Activated T-cell treated with anti-CD3 and anti-CD28 coated beads, Interleukin-2, amount 50 U/mL, for 72 hours (primary cell): ENCODE data around the gene SEMA4C. TPM values are rescaled to one million over a fixed set of nuclear protein-coding genes. Genes with fewer than 3 reads are reported as not detected.

Source experiments
- ATAC-seq, 2 donors: fragments of 150-1000 bp; cut with Tn5 transposase; replicated peaks in 1 of 2; 2 replicates each; pipeline ENCODE4 v1.10.0; 2021; ENCODE audit warnings: moderate library complexity in 2 of 2, mild to moderate bottlenecking in 1 of 2
- DNase-seq, 2 donors: peaks; one replicate each; pipeline ENCODE4 v3.0.0; 2021 to 2022; ENCODE audit warnings: mixed read lengths in 1 of 2
- H3K27ac Mint-ChIP-seq: one replicate; pipeline ENCODE4 v1.8.0; 2022; ENCODE audit warnings: mild to moderate bottlenecking, moderate library complexity, mixed read lengths
- H3K27me3 Mint-ChIP-seq: one replicate; pipeline ENCODE4 v1.8.0; 2022; ENCODE audit warnings: low read depth, mixed read lengths
- H3K36me3 Mint-ChIP-seq, 2 donors: one replicate each; pipeline ENCODE4 v1.8.0; 2022; ENCODE audit warnings: mixed read lengths in 2 of 2, mild to moderate bottlenecking in 1 of 2; ENCODE audit not compliant: insufficient read depth in 2 of 2
- H3K4me1 Mint-ChIP-seq: one replicate; pipeline ENCODE4 v1.8.0; 2022; ENCODE audit warnings: low read depth, mixed read lengths
- H3K4me3 Mint-ChIP-seq, 2 donors: one replicate each; pipeline ENCODE4 v1.8.0; 2022; ENCODE audit warnings: mild to moderate bottlenecking in 2 of 2, mixed read lengths in 2 of 2, moderate library complexity in 2 of 2
- H3K9me3 Mint-ChIP-seq, 2 donors: one replicate each; pipeline ENCODE4 v1.8.0; 2022; ENCODE audit warnings: mixed read lengths in 2 of 2
- total RNA-seq, 2 donors: library from RNA; stranded (reverse); gene quantifications; one replicate each; pipeline ENCODE4 v1.2.3, GENCODE V29; 2022

The SEMA4C gene
- total RNA-seq, 2 donors from 2014 or later: 16.0 to 22.2 TPM

- H3K36me3 Mint-ChIP-seq: peaks cover 2 to 7% of the 10 kb centered on the region in 2 donors
- ATAC-seq (no peak), DNase-seq (no peak)
- no peak overlapping the region for H3K4me3 Mint-ChIP-seq
- H3K27me3 Mint-ChIP-seq: no peaks in the 10 kb centered on the region
- no peak overlapping the region for H3K27ac Mint-ChIP-seq
- H3K4me1 Mint-ChIP-seq: peaks cover 9% of the 10 kb centered on the region
- H3K9me3 Mint-ChIP-seq: no peaks in the 10 kb centered on the region
Measured at GRCh38 chr2:96844405-96844808, 25.5 kb downstream of the SEMA4C start.

- Mint-ChIP-seq H3K36me3 (peaks cover 2 to 7% of the 10 kb centered on the region in 2 donors), H3K27me3 (no peaks in the 10 kb centered on the region), H3K9me3 (no peaks in the 10 kb centered on the region), H3K4me1 (peaks cover 13% of the 10 kb centered on the region), H3K27ac (no peak within 1 kb of the TSS), H3K4me3 (no peak within 1 kb of the TSS)
- DNase-seq (no peak), ATAC-seq (no peak)
Measured at GRCh38 chr2:96843538-96844268, 26.2 kb downstream of the SEMA4C start, which contains the start of gene ANKRD23. Gene ANKRD23 (minus strand): TSS chr2:96844021. CDS start chr2:96843992, 29 bp downstream.

- Mint-ChIP-seq H3K9me3 (no peaks in the 10 kb centered on the region), H3K27ac (no peak overlapping the region), H3K4me3 (no peak overlapping the region), H3K36me3 (peaks cover 2 to 7% of the 10 kb centered on the region in 2 donors), H3K27me3 (no peaks in the 10 kb centered on the region), H3K4me1 (peaks cover 13% of the 10 kb centered on the region)
- DNase-seq: no peak
- ATAC-seq: no peak
Measured at GRCh38 chr2:96842600-96842999, 27.3 kb downstream of the SEMA4C start.

DNA sequence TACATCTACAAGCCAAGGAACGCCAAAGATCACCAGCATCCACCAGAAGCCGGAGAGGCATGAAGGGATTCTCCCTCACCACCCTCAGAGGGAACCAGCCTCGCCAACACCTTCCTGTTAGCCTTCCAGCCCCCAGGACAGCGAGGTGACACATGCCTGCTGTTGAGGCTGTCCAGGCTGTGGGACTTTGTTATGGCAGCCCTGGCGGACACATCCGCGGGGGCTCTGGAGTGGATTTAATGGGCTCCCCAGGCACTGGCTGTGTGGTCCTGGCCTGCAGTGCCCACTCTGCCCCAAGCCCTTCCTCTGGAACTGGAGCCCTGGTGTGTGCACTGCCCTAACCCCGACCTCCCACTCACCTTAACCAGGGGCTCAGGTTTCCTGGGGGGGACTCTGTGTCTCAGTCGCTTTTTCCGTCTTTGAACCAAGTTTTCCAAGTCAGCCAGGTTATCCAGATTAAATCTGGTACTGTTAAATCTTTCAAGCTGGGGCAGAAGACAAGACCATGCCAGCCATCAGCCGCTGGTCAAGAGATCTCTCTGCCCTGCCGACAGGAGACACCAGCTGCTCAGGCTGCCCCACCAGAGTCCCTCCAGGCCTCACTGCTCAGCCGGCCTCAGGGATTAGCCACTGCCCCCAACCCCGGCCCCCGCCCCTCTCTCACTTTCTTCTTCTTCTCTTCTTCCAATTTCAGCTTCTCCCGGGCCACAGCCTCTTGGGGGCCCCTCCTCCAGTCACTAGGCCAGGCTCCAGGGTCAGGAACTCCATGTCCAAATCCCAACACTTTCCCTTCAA, 28.0 kb downstream of the SEMA4C start:
- no peak for ATAC-seq
- H3K27ac Mint-ChIP-seq: peak overlapping the region; percentile 75
- H3K4me3 Mint-ChIP-seq: no peak overlapping the region
- peaks cover 13% of the 10 kb centered on the region for H3K4me1 Mint-ChIP-seq
- no peak for DNase-seq
- no peaks in the 10 kb centered on the region for H3K27me3 Mint-ChIP-seq
- peaks cover 1 to 2% of the 10 kb centered on the region in 2 donors for H3K36me3 Mint-ChIP-seq
- H3K9me3 Mint-ChIP-seq: no peaks in the 10 kb centered on the region

GRCh38 chr2:96839875-96840850, 29.7 kb downstream of the SEMA4C start:
- Mint-ChIP-seq H3K27ac (no peak overlapping the region), H3K4me3 (peak overlapping the region; percentile 28 to 34), H3K36me3 (peaks cover 0 to 2% of the 10 kb centered on the region in 2 donors), H3K9me3 (no peaks in the 10 kb centered on the region), H3K4me1 (peaks cover 13% of the 10 kb centered on the region), H3K27me3 (no peaks in the 10 kb centered on the region)
- DNase-seq (no peak), ATAC-seq (no peak)

DNA sequence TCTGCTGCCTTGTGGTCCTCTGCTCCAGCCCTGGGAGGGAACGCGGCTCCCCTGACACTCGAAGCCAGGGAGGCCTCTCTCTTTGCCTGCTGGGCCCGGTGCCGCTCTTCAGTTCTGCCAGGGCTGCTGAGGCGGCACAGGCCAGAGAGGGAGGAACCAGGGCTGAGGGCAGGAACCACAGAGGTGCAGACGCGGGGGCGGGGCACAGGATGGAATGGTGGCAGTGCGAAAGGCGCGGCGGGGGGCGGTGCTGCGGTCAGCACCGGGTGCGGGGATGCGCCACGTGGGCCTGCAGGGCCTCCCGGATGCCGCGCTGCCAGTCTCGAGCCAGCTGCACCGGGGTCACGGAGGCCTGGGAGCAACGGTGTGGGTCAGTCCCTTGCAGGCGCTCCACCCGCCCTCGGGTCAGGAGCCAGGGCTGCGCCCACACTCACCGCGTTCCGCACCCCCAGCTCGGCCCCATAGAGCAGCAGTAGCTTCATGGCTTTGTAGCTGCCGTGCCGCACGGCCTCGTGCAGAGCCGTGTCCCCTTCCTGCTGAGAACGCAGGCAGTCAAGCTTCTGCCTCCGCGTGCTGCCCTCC, 30.5 kb downstream of the SEMA4C start:
- Mint-ChIP-seq H3K4me3 (peak overlapping the region; percentile 34 to 75), H3K27me3 (no peaks in the 10 kb centered on the region), H3K9me3 (no peaks in the 10 kb centered on the region), H3K4me1 (peaks cover 13% of the 10 kb centered on the region), H3K27ac (peak overlapping the region; percentile 28), H3K36me3 (peaks cover 0 to 2% of the 10 kb centered on the region in 2 donors)
- DNase-seq (peak; percentile 85 to 88), ATAC-seq (peak; percentile 94 to 95)

- Mint-ChIP-seq H3K27ac (peak overlapping the region; percentile 28), H3K9me3 (no peaks in the 10 kb centered on the region), H3K36me3 (peaks cover 0 to 2% of the 10 kb centered on the region in 2 donors), H3K4me3 (peak overlapping the region; percentile 33 to 75), H3K27me3 (no peaks in the 10 kb centered on the region), H3K4me1 (peaks cover 13% of the 10 kb centered on the region)
- DNase-seq: no peak
- peak in 1 of 2 donors; percentile 5 for ATAC-seq
Measured at GRCh38 chr2:96838345-96839292, 31.3 kb downstream of the SEMA4C start.

GRCh38 chr2:96837575-96837974, 32.3 kb downstream of the SEMA4C start:
- DNase-seq: no peak
- no peak for ATAC-seq
- H3K4me1 Mint-ChIP-seq: peaks cover 13% of the 10 kb centered on the region
- H3K36me3 Mint-ChIP-seq: peaks cover 2% of the 10 kb centered on the region in 2 donors
- H3K9me3 Mint-ChIP-seq: no peaks in the 10 kb centered on the region
- H3K27me3 Mint-ChIP-seq: no peaks in the 10 kb centered on the region
- H3K4me3 Mint-ChIP-seq: no peak overlapping the region
- no peak overlapping the region for H3K27ac Mint-ChIP-seq

DNA sequence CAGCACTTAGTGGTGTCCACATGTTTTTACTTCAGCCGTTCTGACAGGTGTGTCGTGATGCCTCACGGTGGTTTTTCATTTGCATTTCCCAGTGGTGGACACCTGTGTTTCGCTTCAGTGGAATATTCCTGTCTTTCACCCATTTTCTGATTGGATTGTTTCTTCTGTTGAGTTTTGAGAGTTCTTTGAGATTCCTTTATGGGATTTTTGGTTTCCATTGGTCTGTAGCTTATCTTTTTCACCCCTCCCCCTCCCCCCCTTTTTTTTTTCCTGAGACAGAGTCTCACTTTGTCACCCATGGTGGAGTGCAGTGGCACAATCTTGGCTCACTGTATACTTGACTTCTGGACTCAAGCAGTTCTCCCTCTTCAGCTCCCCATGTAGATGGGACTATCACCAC, 34.0 kb downstream of the SEMA4C start:
- Mint-ChIP-seq H3K27ac (no peak overlapping the region), H3K9me3 (no peaks in the 10 kb centered on the region), H3K4me3 (no peak overlapping the region), H3K36me3 (peaks cover 0 to 5% of the 10 kb centered on the region in 2 donors), H3K4me1 (peaks cover 13% of the 10 kb centered on the region), H3K27me3 (no peaks in the 10 kb centered on the region)
- ATAC-seq: no peak
- no peak for DNase-seq

DNA sequence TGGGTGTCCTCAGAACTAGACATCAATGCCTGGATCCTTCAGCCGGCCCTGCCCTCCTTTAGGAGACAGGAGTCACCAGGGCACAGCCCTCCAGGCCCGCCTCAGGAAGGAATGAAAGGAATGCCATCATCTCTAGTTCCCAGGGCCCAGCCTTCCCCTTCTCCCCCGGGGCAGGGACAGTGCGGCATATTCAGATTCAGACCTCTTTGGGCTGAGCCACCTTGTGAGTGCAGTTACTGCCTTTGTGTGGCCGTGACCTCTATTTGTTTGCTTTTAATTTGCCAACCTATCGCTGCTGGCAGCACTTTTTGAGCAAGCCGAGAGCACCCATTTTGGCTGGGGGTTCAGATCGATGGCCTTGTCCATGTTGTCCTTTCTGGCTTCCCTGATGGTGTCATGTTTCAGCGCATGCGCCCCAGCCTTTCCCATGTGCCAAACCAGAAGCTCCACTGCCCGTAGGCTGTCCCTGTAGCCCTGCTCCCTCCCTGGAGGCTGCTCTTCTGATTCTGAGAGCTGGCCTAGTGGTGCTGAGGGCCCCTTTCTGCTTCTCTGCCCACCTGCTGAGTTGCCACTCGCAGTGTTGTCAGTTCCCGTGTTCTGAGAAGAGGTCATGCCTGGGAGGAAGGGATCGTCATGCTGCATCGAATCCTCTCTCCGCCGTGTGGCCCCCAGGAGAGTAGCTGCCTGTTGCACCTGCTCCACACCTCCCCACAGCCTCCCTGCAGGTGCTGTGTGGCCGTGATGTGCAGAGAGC, 36.9 kb downstream of the SEMA4C start:
- Mint-ChIP-seq H3K4me1 (no peaks in the 10 kb centered on the region), H3K27me3 (no peaks in the 10 kb centered on the region), H3K4me3 (no peak overlapping the region), H3K27ac (no peak overlapping the region), H3K9me3 (no peaks in the 10 kb centered on the region), H3K36me3 (peaks cover 4 to 17% of the 10 kb centered on the region in 2 donors)
- ATAC-seq (no peak), DNase-seq (no peak)

DNA sequence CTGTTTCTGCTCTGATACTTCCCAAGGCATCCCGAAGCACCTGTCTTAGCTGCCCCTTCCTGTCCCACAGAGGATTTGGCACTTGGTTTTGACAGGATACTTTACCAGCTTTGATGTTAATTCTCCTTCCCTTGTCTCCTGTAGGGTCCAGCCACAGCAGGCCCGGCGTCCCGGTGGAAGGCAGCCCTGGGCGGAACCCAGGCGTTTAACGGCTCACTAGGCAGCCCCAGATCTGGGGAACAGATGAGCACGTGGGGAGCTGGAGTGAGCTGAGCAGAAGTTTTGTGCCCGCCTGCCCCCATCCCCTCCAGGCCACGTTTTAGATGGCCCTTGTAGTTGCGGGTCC, 37.5 kb downstream of the SEMA4C start:
- H3K27me3 Mint-ChIP-seq: no peaks in the 10 kb centered on the region
- no peaks in the 10 kb centered on the region for H3K4me1 Mint-ChIP-seq
- DNase-seq: no peak
- H3K4me3 Mint-ChIP-seq: no peak overlapping the region
- H3K36me3 Mint-ChIP-seq: peaks cover 4 to 17% of the 10 kb centered on the region in 2 donors
- no peak overlapping the region for H3K27ac Mint-ChIP-seq
- no peaks in the 10 kb centered on the region for H3K9me3 Mint-ChIP-seq
- no peak for ATAC-seq
